B cell (primary cell): Measurements from ENCODE around the gene CCDC186.

Experiments
- EZH2 ChIP-seq: IDR thresholded peaks from 2 replicates; pipeline ENCODE4 v1.6.1; 2012; ENCODE audit warnings: borderline replicate concordance, low read depth, mild to moderate bottlenecking, moderate library complexity, low read length; ENCODE audit not compliant: insufficient read depth, poor library complexity, severe bottlenecking
- TF ChIP-seq, protein P1 (sequence below): fragments of 200-600 bp; IDR thresholded peaks from one replicate; pipeline ENCODE4 v1.8.0; 2022; ENCODE audit warnings: antibody characterized with exemption, mild to moderate bottlenecking

- TF ChIP-seq, protein P1, sequence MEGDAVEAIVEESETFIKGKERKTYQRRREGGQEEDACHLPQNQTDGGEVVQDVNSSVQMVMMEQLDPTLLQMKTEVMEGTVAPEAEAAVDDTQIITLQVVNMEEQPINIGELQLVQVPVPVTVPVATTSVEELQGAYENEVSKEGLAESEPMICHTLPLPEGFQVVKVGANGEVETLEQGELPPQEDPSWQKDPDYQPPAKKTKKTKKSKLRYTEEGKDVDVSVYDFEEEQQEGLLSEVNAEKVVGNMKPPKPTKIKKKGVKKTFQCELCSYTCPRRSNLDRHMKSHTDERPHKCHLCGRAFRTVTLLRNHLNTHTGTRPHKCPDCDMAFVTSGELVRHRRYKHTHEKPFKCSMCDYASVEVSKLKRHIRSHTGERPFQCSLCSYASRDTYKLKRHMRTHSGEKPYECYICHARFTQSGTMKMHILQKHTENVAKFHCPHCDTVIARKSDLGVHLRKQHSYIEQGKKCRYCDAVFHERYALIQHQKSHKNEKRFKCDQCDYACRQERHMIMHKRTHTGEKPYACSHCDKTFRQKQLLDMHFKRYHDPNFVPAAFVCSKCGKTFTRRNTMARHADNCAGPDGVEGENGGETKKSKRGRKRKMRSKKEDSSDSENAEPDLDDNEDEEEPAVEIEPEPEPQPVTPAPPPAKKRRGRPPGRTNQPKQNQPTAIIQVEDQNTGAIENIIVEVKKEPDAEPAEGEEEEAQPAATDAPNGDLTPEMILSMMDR = no peak
- no peak for TF ChIP-seq EZH2
Observed at GRCh38 chr10:114075093-114075492, 98.9 kb downstream of the CCDC186 start.
